ENCODE results near the gene OR51F2.
"Not testable (repeated sequence)": the region's sequence is repeated elsewhere in the genome, so short reads cannot be mapped to it uniquely, and the experiment has no call there.

OR51F2 gene

GRCh38 chr11:4839851-4840549, 18.9 kb downstream of the OR51F2 start:
- CTCF ChIA-PET = no interaction called here
- no peak for TF ChIP-seq FOXK2 (IDR thresholded peaks at IDR 0.05)
- no peak for TF ChIP-seq HDGF (IDR thresholded peaks at IDR 0.05; ENCODE audit: borderline replicate concordance)
- TF ChIP-seq, protein P1, sequence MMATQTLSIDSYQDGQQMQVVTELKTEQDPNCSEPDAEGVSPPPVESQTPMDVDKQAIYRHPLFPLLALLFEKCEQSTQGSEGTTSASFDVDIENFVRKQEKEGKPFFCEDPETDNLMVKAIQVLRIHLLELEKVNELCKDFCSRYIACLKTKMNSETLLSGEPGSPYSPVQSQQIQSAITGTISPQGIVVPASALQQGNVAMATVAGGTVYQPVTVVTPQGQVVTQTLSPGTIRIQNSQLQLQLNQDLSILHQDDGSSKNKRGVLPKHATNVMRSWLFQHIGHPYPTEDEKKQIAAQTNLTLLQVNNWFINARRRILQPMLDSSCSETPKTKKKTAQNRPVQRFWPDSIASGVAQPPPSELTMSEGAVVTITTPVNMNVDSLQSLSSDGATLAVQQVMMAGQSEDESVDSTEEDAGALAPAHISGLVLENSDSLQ (IDR thresholded peaks at IDR 0.05) = no peak
- TF ChIP-seq CTBP1 (IDR thresholded peaks at IDR 0.05; ENCODE audit: borderline replicate concordance) = no peak
- TF ChIP-seq ARNT (IDR thresholded peaks at IDR 0.05) = no peak
- TF ChIP-seq BHLHE40 (IDR thresholded peaks at IDR 0.05; ENCODE audit: borderline replicate concordance) = no peak
- no peak for TF ChIP-seq ZNF384 (IDR thresholded peaks at IDR 0.05)
- TF ChIP-seq FOXA1 (IDR thresholded peaks at IDR 0.05) = no peak
- TF ChIP-seq NFRKB (IDR thresholded peaks at IDR 0.05) = no peak
- no peak for DNase-seq (ENCODE audit: extremely low spot score)
- POLR2A ChIA-PET = no interaction called here

GRCh38 chr11:4848908-4849532, 27.9 kb downstream of the OR51F2 start, which contains the start of gene OR51S1:
TSS of gene OR51S1 (minus strand) at chr11:4849208. CDS start at chr11:4849208, 0 bp downstream.
- no peak for DNase-seq (ENCODE audit: extremely low spot score)
- TF ChIP-seq HDGF (IDR thresholded peaks at IDR 0.05; ENCODE audit: borderline replicate concordance) = no peak
- TF ChIP-seq ZNF384 (IDR thresholded peaks at IDR 0.05) = no peak
- no peak for TF ChIP-seq LEF1 (IDR thresholded peaks at IDR 0.05; ENCODE audit: borderline replicate concordance)
- no peak for TF ChIP-seq TARDBP (IDR thresholded peaks at IDR 0.05)
- TF ChIP-seq, protein P1 (IDR thresholded peaks at IDR 0.05) = no peak
- no peak for TF ChIP-seq ARNT (IDR thresholded peaks at IDR 0.05)
- no peak for TF ChIP-seq BHLHE40 (IDR thresholded peaks at IDR 0.05; ENCODE audit: borderline replicate concordance)
- no peak for TF ChIP-seq SUZ12 (IDR thresholded peaks at IDR 0.05)
- no peak for TF ChIP-seq NFRKB (IDR thresholded peaks at IDR 0.05)
- no peak for TF ChIP-seq L3MBTL2 (conservative IDR thresholded peaks at IDR 0.05)
- TF ChIP-seq CTBP1 (IDR thresholded peaks at IDR 0.05; ENCODE audit: borderline replicate concordance) = no peak
- no peak for TF ChIP-seq FOXA1 (IDR thresholded peaks at IDR 0.05)
- TF ChIP-seq ELF4 (IDR thresholded peaks at IDR 0.05) = no peak
- no peak for TF ChIP-seq FOXM1 (IDR thresholded peaks at IDR 0.05; ENCODE audit: borderline replicate concordance)
- TF ChIP-seq FOXK2 (IDR thresholded peaks at IDR 0.05) = no peak
- POLR2A ChIA-PET = no interaction called here
- CTCF ChIA-PET = no interaction called here

GRCh38 chr11:4851033-4851432, 29.9 kb downstream of the OR51F2 start:
- no peak for TF ChIP-seq SUZ12 (IDR thresholded peaks at IDR 0.05)
- no peak for TF ChIP-seq BHLHE40 (IDR thresholded peaks at IDR 0.05; ENCODE audit: borderline replicate concordance)
- TF ChIP-seq LEF1 (IDR thresholded peaks at IDR 0.05; ENCODE audit: borderline replicate concordance) = no peak
- no peak for TF ChIP-seq NFRKB (IDR thresholded peaks at IDR 0.05)
- TF ChIP-seq, protein P1 (IDR thresholded peaks at IDR 0.05) = no peak
- TF ChIP-seq ELF4 (IDR thresholded peaks at IDR 0.05) = no peak
- TF ChIP-seq ZNF384 (IDR thresholded peaks at IDR 0.05) = no peak
- TF ChIP-seq CTBP1 (IDR thresholded peaks at IDR 0.05; ENCODE audit: borderline replicate concordance) = no peak
- no peak for TF ChIP-seq FOXA1 (IDR thresholded peaks at IDR 0.05)
- no peak for TF ChIP-seq HDGF (IDR thresholded peaks at IDR 0.05; ENCODE audit: borderline replicate concordance)
- TF ChIP-seq FOXM1 (IDR thresholded peaks at IDR 0.05; ENCODE audit: borderline replicate concordance) = no peak
- no peak for TF ChIP-seq SP1 (IDR thresholded peaks at IDR 0.05)
- no peak for TF ChIP-seq FOXK2 (IDR thresholded peaks at IDR 0.05)
- TF ChIP-seq ARNT (IDR thresholded peaks at IDR 0.05) = no peak
- CTCF ChIA-PET = no interaction called here
- DNase-seq (ENCODE audit: extremely low spot score) = no peak
- POLR2A ChIA-PET = no interaction called here

GRCh38 chr11:4854286-4854685, 33.2 kb downstream of the OR51F2 start:
- POLR2A ChIA-PET; CTCF ChIA-PET; DNase-seq (ENCODE audit: extremely low spot score): not testable (repeated sequence)

DNA sequence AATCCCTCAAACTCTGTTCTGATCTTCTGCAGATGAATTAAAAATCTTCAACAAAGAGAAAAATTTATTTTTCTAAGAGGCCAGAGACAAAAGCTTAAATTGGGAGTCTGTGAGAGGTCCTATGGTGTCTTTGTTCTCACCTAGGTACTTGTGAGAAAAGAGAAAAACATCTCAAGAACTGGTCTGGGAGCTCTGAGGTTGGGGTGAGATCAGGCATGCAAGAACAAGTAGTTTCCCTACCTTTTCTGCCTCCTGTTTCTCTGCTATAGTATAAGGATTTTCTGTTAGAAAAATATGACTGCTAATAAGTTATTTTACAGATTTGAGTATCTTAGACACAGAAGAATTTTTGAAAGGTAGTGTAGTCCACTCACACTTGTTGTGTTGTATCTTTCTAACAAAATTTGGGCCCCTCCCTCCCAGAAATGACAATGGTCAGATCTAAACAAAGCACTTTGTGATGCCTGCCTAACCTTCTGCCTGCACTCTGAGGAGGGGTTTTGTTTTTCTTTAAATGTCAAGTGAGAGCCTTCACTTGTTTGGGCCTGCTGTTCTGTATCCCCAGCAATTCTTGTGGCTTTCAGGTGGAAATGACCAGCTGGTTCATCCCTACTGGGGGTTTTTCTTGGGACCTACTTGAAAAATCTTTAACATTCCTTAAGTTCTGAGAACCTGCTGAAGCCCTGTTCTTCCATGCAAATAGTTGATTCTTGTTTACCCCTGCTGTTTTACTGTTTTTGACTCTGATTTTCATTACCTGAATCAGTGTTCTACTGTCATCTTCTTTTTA, 41.5 kb downstream of the OR51F2 start:
- no peak for DNase-seq (ENCODE audit: extremely low spot score)
- ChIA-PET CTCF (no interaction called here), POLR2A (no interaction called here)
- TF ChIP-seq FOXK2 (IDR thresholded peaks at IDR 0.05) = no peak
- TF ChIP-seq, protein P1 (IDR thresholded peaks at IDR 0.05) = no peak
- TF ChIP-seq FOXM1 (IDR thresholded peaks at IDR 0.05; ENCODE audit: borderline replicate concordance) = no peak
- TF ChIP-seq ELF4 (IDR thresholded peaks at IDR 0.05) = no peak
- TF ChIP-seq LEF1 (IDR thresholded peaks at IDR 0.05; ENCODE audit: borderline replicate concordance) = no peak
- TF ChIP-seq SP1 (IDR thresholded peaks at IDR 0.05) = no peak
- TF ChIP-seq TARDBP (IDR thresholded peaks at IDR 0.05) = no peak
- TF ChIP-seq NFRKB (IDR thresholded peaks at IDR 0.05) = no peak
- no peak for TF ChIP-seq CTBP1 (IDR thresholded peaks at IDR 0.05; ENCODE audit: borderline replicate concordance)
- TF ChIP-seq ZNF384 (IDR thresholded peaks at IDR 0.05) = no peak
- TF ChIP-seq L3MBTL2 (conservative IDR thresholded peaks at IDR 0.05) = no peak
- no peak for TF ChIP-seq FOXA1 (IDR thresholded peaks at IDR 0.05)
- TF ChIP-seq ARNT (IDR thresholded peaks at IDR 0.05) = no peak
- no peak for TF ChIP-seq BHLHE40 (IDR thresholded peaks at IDR 0.05; ENCODE audit: borderline replicate concordance)

Measured in HEK293T (cell line).